CD14-positive monocyte (primary cell): Measurements from ENCODE around the gene FIS1. TPM values are rescaled to one million over a fixed set of nuclear protein-coding genes. Genes with fewer than 3 reads are reported as not detected.
"Not testable (repeated sequence)": the region's sequence is repeated elsewhere in the genome, so short reads cannot be mapped to it uniquely, and the experiment has no call there.

Experiments used
- DNase-seq, 3 donors: peaks; one replicate each; pipeline ENCODE4 v3.0.0-alpha.2; 2011 to 2022
- H2AFZ ChIP-seq: 2 replicates; pipeline ENCODE4 v1.6.0; 2012; ENCODE audit warnings: mild to moderate bottlenecking, low read depth, low read length, inconsistent platforms; ENCODE audit not compliant: insufficient read depth, poor library complexity, severe bottlenecking
- H3K27ac ChIP-seq, 2 donors: 1 replicate in 1 of 2; 2 replicates in 1 of 2; pipeline ENCODE4 v1.5.1; 2012 to 2013; ENCODE audit warnings: low read length in 2 of 2, control low read depth in 1 of 2, inconsistent platforms in 1 of 2, low read depth in 1 of 2, mild to moderate bottlenecking in 1 of 2
- H3K27me3 ChIP-seq, 2 donors: one replicate each; pipeline versions ENCODE4 v1.6.0 to v1.6.1; 2011 to 2013; ENCODE audit warnings: low read length in 2 of 2; ENCODE audit not compliant: control insufficient read depth in 2 of 2, insufficient read depth in 2 of 2
- H3K36me3 ChIP-seq, 2 donors: replicated peaks in 1 of 2; 1 replicate in 1 of 2; 2 replicates in 1 of 2; pipeline versions ENCODE4 v1.5.1 to v1.6.1; 2012 to 2013; ENCODE audit warnings: low read length in 2 of 2, control low read depth in 1 of 2, inconsistent platforms in 1 of 2, mild to moderate bottlenecking in 1 of 2; ENCODE audit not compliant: insufficient read depth in 2 of 2, control insufficient read depth in 1 of 2
- H3K4me1 ChIP-seq, 2 donors: 1 replicate in 1 of 2; 2 replicates in 1 of 2; pipeline versions ENCODE4 v1.5.1 to v1.6.1; 2012 to 2013; ENCODE audit warnings: low read length in 2 of 2, control low read depth in 1 of 2, inconsistent platforms in 1 of 2, mild to moderate bottlenecking in 1 of 2, moderate library complexity in 1 of 2; ENCODE audit not compliant: insufficient read depth in 2 of 2, control insufficient read depth in 1 of 2
- H3K4me2 ChIP-seq: replicated peaks from 2 replicates; pipeline ENCODE3; 2012; ENCODE audit warnings: low read length, moderate library complexity, mild to moderate bottlenecking; ENCODE audit not compliant: poor library complexity, severe bottlenecking; ENCODE audit errors: extremely low read depth
- H3K4me3 ChIP-seq, 3 experiments: fragments of 200-600 bp in 1 of 3; sonication (generic) in 1 of 3; replicated peaks in 1 of 3; 1 replicate in 2 of 3; 2 replicates in 1 of 3; pipeline ENCODE4 v1.5.1; 2011 to 2013; ENCODE audit warnings: low read length in 3 of 3, mild to moderate bottlenecking in 3 of 3, control low read depth in 2 of 3, low read depth in 2 of 3, inconsistent platforms in 1 of 3, moderate library complexity in 1 of 3
- H3K79me2 ChIP-seq: 2 replicates; pipeline ENCODE4 v1.6.0; 2012; ENCODE audit warnings: mild to moderate bottlenecking, control low read depth, inconsistent platforms, low read length, moderate library complexity; ENCODE audit not compliant: insufficient read depth
- H3K9ac ChIP-seq: 2 replicates; pipeline ENCODE4 v1.6.0; 2017; ENCODE audit warnings: low read length, mild to moderate bottlenecking; ENCODE audit not compliant: insufficient read depth, poor library complexity, severe bottlenecking
- H3K9me3 ChIP-seq, 2 donors: replicated peaks in 1 of 2; 1 replicate in 1 of 2; 2 replicates in 1 of 2; pipeline versions ENCODE4 v1.5.1 to v1.6.1; 2012 to 2013; ENCODE audit warnings: low read length in 2 of 2, control low read depth in 1 of 2; ENCODE audit not compliant: control insufficient read depth in 1 of 2, insufficient read depth in 1 of 2
- H4K20me1 ChIP-seq: 2 replicates; pipeline ENCODE4 v1.6.0; 2012; ENCODE audit warnings: mild to moderate bottlenecking, low read length, control low read depth, moderate library complexity; ENCODE audit not compliant: insufficient read depth
- H3K27ac Mint-ChIP-seq, 7 donors: one replicate each; pipeline ENCODE4 v1.8.0; 2020; ENCODE audit warnings: mild to moderate bottlenecking in 7 of 7, mixed read lengths in 7 of 7, moderate library complexity in 6 of 7, inconsistent platforms in 2 of 7
- H3K27me3 Mint-ChIP-seq, 3 donors: one replicate each; pipeline ENCODE4 v1.8.0; 2021 to 2022; ENCODE audit warnings: low read depth in 3 of 3, mild to moderate bottlenecking in 3 of 3, mixed read lengths in 3 of 3, moderate library complexity in 3 of 3, inconsistent platforms in 1 of 3
- H3K36me3 Mint-ChIP-seq, 2 donors: one replicate each; pipeline ENCODE4 v1.8.0; 2020; ENCODE audit warnings: mixed read lengths in 2 of 2, inconsistent platforms in 1 of 2, mild to moderate bottlenecking in 1 of 2
- H3K4me1 Mint-ChIP-seq: one replicate; pipeline ENCODE4 v1.8.0; 2020; ENCODE audit warnings: mild to moderate bottlenecking, mixed read lengths
- H3K4me3 Mint-ChIP-seq, 2 donors: one replicate each; pipeline ENCODE4 v1.8.0; 2020; ENCODE audit warnings: mild to moderate bottlenecking in 2 of 2, mixed read lengths in 2 of 2, moderate library complexity in 1 of 2
- H3K9me3 Mint-ChIP-seq, 7 donors: one replicate each; pipeline ENCODE4 v1.8.0; 2020 to 2022; ENCODE audit warnings: mixed read lengths in 7 of 7, mild to moderate bottlenecking in 6 of 7, moderate library complexity in 6 of 7, inconsistent platforms in 2 of 7
- WGBS: methylation state at CpG from one replicate; pipeline ENCODE4 v1.1.5; 2013; ENCODE audit warnings: missing lambda C conversion rate; ENCODE audit not compliant: insufficient coverage; 5-methylcytosine and 5-hydroxymethylcytosine counted together
- intact Hi-C, 2 donors: fragments of 100-400 bp; cut with micrococcal nuclease; formaldehyde crosslinking; loops; one replicate each; pipeline versions ENCODE4 v1.15.0 to v1.15.1; 2023
- polyA plus RNA-seq, 3 donors: library from polyadenylated mRNA; depleted of rRNA in 1 of 3; unstranded in 2 of 3; stranded (reverse) in 1 of 3; fragments of 300-500 nt in 2 of 3; fragments of >200 nt in 1 of 3; fragmentation: Illumina TruSeq in 2 of 3; gene quantifications; 1 replicate in 2 of 3; 2 replicates in 1 of 3; pipeline ENCODE4 v1.2.3, GENCODE V29; 2012 to 2021
- TF ChIP-seq, protein P1 (sequence below): fragments of 200-600 bp; IDR thresholded peaks from one replicate; pipeline ENCODE4 v1.8.0; 2022; ENCODE audit warnings: antibody characterized with exemption, mild to moderate bottlenecking

FIS1 gene
- polyA plus RNA-seq, 3 donors, result 152 to 198 (median 195) TPM

DNA sequence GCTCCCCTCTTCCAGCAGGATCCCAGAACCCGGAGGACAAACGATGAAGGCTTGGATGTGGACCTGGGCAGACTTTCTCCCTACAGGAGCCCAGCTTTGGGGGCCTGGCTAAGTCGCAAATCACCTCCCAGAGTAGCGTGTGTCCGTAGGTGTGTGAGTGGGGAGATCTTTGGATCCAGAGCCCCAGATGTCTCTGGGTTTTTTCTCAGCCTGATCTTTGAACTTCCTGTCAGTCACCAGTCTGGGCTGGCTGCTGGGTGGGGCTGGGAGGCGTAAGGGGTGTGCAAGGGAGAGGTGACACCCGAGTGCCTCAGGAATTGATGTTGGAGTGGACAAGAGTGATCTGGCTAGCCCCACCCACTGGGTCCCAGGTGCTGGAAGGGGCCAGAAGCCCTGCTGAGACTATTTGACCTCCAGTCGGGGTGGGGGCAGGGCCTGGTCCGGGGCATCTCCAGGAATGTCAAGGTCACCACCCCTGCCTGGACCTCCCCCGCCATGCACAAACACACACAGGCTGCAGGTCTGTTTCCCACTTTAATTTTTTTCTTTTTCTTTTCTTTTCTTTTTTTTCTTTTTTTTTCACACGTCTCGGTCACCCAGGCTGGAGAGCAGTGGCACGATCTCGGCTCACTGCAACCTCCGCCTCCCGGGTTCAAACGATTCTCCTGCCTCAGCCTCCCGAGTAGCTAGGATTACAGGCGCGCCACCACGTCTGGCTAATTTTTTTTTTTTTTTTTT lies 43.9 kb downstream of the FIS1 start, which contains the start of gene MOGAT3:
Gene MOGAT3, minus strand, starts transcription at position 175 of the 738 bp plus-strand sequence. CDS start 182 bp downstream, outside the sequence.
- peak within 1 kb of the TSS; percentile 24 for H3K4me2 ChIP-seq
- 19% methylated on average over 7 of the region's 21 CpGs for WGBS
- intact Hi-C loops, result no loop called here
- H4K20me1 ChIP-seq, result no peaks in the 10 kb centered on the region
- peaks cover 30% of the 10 kb centered on the region for H3K4me1 Mint-ChIP-seq
- peaks cover 50 to 62% (median 52%) of the 10 kb centered on the region in 3 donors for H3K27me3 Mint-ChIP-seq
- H3K36me3 Mint-ChIP-seq, result peaks cover 4 to 15% of the 10 kb centered on the region in 2 donors
- TF ChIP-seq, protein P1, sequence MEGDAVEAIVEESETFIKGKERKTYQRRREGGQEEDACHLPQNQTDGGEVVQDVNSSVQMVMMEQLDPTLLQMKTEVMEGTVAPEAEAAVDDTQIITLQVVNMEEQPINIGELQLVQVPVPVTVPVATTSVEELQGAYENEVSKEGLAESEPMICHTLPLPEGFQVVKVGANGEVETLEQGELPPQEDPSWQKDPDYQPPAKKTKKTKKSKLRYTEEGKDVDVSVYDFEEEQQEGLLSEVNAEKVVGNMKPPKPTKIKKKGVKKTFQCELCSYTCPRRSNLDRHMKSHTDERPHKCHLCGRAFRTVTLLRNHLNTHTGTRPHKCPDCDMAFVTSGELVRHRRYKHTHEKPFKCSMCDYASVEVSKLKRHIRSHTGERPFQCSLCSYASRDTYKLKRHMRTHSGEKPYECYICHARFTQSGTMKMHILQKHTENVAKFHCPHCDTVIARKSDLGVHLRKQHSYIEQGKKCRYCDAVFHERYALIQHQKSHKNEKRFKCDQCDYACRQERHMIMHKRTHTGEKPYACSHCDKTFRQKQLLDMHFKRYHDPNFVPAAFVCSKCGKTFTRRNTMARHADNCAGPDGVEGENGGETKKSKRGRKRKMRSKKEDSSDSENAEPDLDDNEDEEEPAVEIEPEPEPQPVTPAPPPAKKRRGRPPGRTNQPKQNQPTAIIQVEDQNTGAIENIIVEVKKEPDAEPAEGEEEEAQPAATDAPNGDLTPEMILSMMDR, result no peak
- H3K36me3 ChIP-seq, result peaks cover 3 to 4% of the 10 kb centered on the region in 2 donors
- H3K9me3 ChIP-seq, result no peaks in the 10 kb centered on the region
- H2AFZ ChIP-seq, result peak within 1 kb of the TSS; percentile 31
- peak within 1 kb of the TSS in 1 of 3 experiments; percentile 28 for H3K4me3 ChIP-seq
- no peak within 1 kb of the TSS for H3K27ac ChIP-seq
- H3K4me1 ChIP-seq, result peaks cover 33 to 42% of the 10 kb centered on the region in 2 donors
- H3K9ac ChIP-seq, result no peak within 1 kb of the TSS
- peaks cover 10 to 46% of the 10 kb centered on the region in 2 donors for H3K27me3 ChIP-seq
- no peak for DNase-seq
- H3K9me3 Mint-ChIP-seq, result peaks cover 0 to 13% (median 7%) of the 10 kb centered on the region in 7 donors
- no peaks in the 10 kb centered on the region for H3K79me2 ChIP-seq
- H3K4me3 Mint-ChIP-seq, result peak within 1 kb of the TSS in 1 of 2 donors; percentile 87
- peak within 1 kb of the TSS in 2 of 7 donors; percentile 13 to 72 for H3K27ac Mint-ChIP-seq

DNA sequence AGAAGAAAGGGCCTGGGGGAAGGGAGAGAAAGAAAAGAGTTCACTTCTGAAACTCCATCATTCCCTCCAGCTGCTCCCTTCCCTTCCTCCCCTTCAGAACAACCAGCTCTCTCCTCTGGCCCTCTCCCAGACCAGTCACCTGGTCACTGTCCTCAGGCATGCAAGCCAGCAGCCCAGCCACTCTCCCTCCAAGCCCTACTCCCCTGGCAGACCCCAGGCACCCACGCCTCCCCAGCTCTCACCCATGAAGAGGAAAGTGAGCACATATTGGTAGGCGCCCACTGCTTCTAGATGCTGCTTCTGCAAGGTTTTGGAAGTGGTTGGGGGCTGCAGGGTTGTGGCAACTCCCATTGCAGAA lies 44.4 kb downstream of the FIS1 start:
- Histone ChIP-seq H4K20me1 (no peaks in the 10 kb centered on the region), H3K9ac (no peak overlapping the region), H3K27ac (no peak overlapping the region), H3K4me3 (no peak overlapping the region), H3K9me3 (no peaks in the 10 kb centered on the region), H2AFZ (no peak overlapping the region), H3K79me2 (no peaks in the 10 kb centered on the region), H3K4me1 (peaks cover 33 to 42% of the 10 kb centered on the region in 2 donors), H3K36me3 (no peaks in the 10 kb centered on the region), H3K4me2 (no peak overlapping the region), H3K27me3 (peaks cover 10 to 46% of the 10 kb centered on the region in 2 donors)
- no CpG with 5 or more reads among the region's 2 CpGs for WGBS
- no peak for DNase-seq
- Mint-ChIP-seq H3K9me3 (peaks cover 0 to 13% (median 7%) of the 10 kb centered on the region in 7 donors), H3K27me3 (peaks cover 50 to 64% (median 53%) of the 10 kb centered on the region in 3 donors), H3K4me3 (peak overlapping the region in 1 of 2 donors; percentile 87), H3K27ac (peak overlapping the region in 1 of 7 donors; percentile 72), H3K4me1 (peaks cover 30% of the 10 kb centered on the region), H3K36me3 (peaks cover 0 to 10% of the 10 kb centered on the region in 2 donors)
- TF ChIP-seq, protein P1, result no peak
- intact Hi-C loops, result no loop called here

DNA sequence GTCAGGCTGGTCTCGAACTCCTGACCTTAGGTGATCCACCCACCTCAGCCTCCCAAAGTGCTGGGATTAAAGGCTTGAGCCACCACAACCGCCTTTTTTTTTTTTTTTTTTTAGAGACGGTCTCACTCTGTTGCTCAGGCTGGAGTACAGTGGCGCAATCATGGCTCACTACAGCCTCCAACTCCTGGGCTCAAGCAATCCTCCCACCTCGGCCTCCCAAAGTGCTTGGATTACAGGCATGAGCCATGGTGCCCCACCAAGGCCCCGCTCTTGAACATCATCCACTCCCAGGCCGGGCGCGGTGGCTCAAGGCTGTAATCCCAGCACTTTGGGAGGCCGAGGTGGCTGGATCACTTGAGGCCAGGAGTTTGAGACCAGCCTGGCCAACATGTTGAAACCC lies 45.4 kb downstream of the FIS1 start:
- H3K27ac Mint-ChIP-seq, H3K36me3 Mint-ChIP-seq, intact Hi-C loops, H3K36me3 ChIP-seq, H3K4me2 ChIP-seq, DNase-seq, H3K27ac ChIP-seq, H3K4me3 ChIP-seq, H2AFZ ChIP-seq, H3K9ac ChIP-seq, H3K79me2 ChIP-seq, H3K9me3 ChIP-seq, H4K20me1 ChIP-seq: not testable (repeated sequence)
- Histone ChIP-seq H3K27me3 (peaks cover 10 to 46% of the 10 kb centered on the region in 2 donors), H3K4me1 (peaks cover 28 to 35% of the 10 kb centered on the region in 2 donors)
- peaks cover 0 to 13% (median 7%) of the 10 kb centered on the region in 7 donors for H3K9me3 Mint-ChIP-seq
- peaks cover 51 to 64% (median 56%) of the 10 kb centered on the region in 3 donors for H3K27me3 Mint-ChIP-seq
- H3K4me3 Mint-ChIP-seq, result peak overlapping the region in 1 of 2 donors; percentile 69
- H3K4me1 Mint-ChIP-seq, result peaks cover 30% of the 10 kb centered on the region
- WGBS, result 88% methylated on average over 6 of the region's 10 CpGs
